BLaER1 treated with 17β-estradiol and CSF1 and Interleukin-3, amounts not matched to agents 10 nM and 100 nM (cell line): ENCODE data around the gene CCDC82.

Source experiments
- H3K27ac ChIP-seq, 11 experiments: shearing (Covaris generic); formaldehyde crosslinking; 2 replicates each; pipeline ENCODE4 v1.8.1; 2022
- H3K27me3 ChIP-seq, 11 experiments: shearing (Covaris generic); formaldehyde crosslinking; 2 replicates each; pipeline ENCODE4 v1.8.1; 2022
- H3K36me3 ChIP-seq, 11 experiments: shearing (Covaris generic); formaldehyde crosslinking; 2 replicates each; pipeline ENCODE4 v1.8.1; 2022
- H3K4me1 ChIP-seq, 10 experiments: shearing (Covaris generic); formaldehyde crosslinking; 2 replicates each; pipeline ENCODE4 v1.8.1; 2022
- H3K4me2 ChIP-seq, 11 experiments: shearing (Covaris generic); formaldehyde crosslinking; 2 replicates each; pipeline ENCODE4 v1.8.1; 2022
- H3K4me3 ChIP-seq, 10 experiments: shearing (Covaris generic); formaldehyde crosslinking; 2 replicates each; pipeline ENCODE4 v1.8.1; 2022
- H3K9ac ChIP-seq, 11 experiments: shearing (Covaris generic); formaldehyde crosslinking; 2 replicates each; pipeline ENCODE4 v1.8.1; 2022
- H3K9me3 ChIP-seq, 11 experiments: shearing (Covaris generic); formaldehyde crosslinking; replicated peaks in 1 of 11; 2 replicates each; pipeline ENCODE4 v1.8.1; 2022
- H4K20me1 ChIP-seq, 11 experiments: shearing (Covaris generic); formaldehyde crosslinking; 2 replicates each; pipeline ENCODE4 v1.8.1; 2022
- Cebpa-rat ChIP-seq, 11 experiments: shearing (Covaris generic); IDR thresholded peaks; 2 replicates each; pipeline ENCODE4 v1.8.1; 2022

CCDC82 gene

GRCh38 chr11:96306600-96306932, 83.1 kb downstream of the CCDC82 start:
- Histone ChIP-seq H3K4me1 (peaks cover 0 to 91% (median 4%) of the 10 kb centered on the region in 10 experiments; a peak in 10 of 20 replicates), H3K9me3 (no peaks in the 10 kb centered on the region), H3K27ac (no peak overlapping the region), H4K20me1 (peaks cover 0 to 100% (median 0%) of the 10 kb centered on the region in 11 experiments; a peak in 5 of 22 replicates), H3K4me3 (no peak overlapping the region), H3K27me3 (no peaks in the 10 kb centered on the region), H3K4me2 (peak overlapping the region in 3 of 11 experiments; percentile 27 to 50 (median 45); a peak in 1 of 22 replicates), H3K36me3 (peaks cover 0 to 27% (median 0%) of the 10 kb centered on the region in 11 experiments; a peak in 6 of 22 replicates), H3K9ac (no peak overlapping the region)
- TF ChIP-seq Cebpa-rat (IDR thresholded peaks at IDR 0.05), result no peak

DNA sequence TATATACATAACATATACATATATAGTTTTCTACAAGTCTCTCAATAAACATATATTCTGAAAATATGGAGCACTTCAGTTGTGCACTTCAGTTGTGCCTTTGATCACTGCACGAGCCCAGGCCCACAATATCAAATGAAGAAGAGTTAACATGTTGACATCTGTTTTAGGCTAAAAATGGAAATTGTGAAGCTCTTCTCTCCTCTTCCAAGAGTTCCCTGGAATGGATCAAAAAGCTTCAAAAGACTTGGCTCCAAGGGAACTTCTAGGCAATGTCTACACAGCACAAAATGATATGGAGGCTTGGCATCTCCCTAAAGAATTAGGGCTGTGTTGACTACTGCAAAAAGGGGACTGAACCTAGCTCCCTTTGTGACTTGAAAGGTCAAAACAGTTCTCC, 83.6 kb downstream of the CCDC82 start:
- no peak overlapping the region for H3K9ac ChIP-seq
- no peaks in the 10 kb centered on the region for H3K9me3 ChIP-seq
- H3K27ac ChIP-seq, result no peak overlapping the region
- peaks cover 0 to 26% (median 0%) of the 10 kb centered on the region in 11 experiments; a peak in 5 of 22 replicates for H3K36me3 ChIP-seq
- no peak overlapping the region for H3K4me2 ChIP-seq
- H3K27me3 ChIP-seq, result no peaks in the 10 kb centered on the region
- TF ChIP-seq Cebpa-rat (IDR thresholded peaks at IDR 0.05), result no peak
- no peak overlapping the region for H3K4me3 ChIP-seq
- peaks cover 0 to 91% (median 4%) of the 10 kb centered on the region in 10 experiments; a peak in 10 of 20 replicates for H3K4me1 ChIP-seq
- H4K20me1 ChIP-seq, result peaks cover 0 to 100% (median 0%) of the 10 kb centered on the region in 11 experiments; a peak in 5 of 22 replicates

DNA sequence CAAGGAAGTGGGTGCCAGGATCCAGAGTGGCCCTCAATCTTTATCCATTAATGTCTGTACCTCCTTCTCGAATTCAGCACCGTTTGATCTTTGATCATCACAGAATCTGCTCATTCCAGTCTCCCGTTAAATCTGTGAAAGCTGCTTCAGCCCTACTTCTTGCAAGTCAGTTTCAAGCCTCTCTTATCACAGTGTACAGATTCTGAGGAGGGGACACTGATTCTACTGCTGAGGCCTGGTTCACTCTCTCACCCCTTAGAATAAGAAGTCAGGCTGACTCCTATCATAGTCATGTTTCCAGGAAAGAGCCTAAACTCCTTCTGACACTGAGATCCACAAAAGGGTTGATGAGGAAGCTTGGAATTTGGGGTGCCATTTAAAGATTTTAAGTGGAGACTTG, 85.7 kb downstream of the CCDC82 start:
- Histone ChIP-seq H3K9me3 (no peaks in the 10 kb centered on the region), H3K27me3 (no peaks in the 10 kb centered on the region), H3K4me3 (no peak overlapping the region), H4K20me1 (peaks cover 0 to 100% (median 0%) of the 10 kb centered on the region in 11 experiments; a peak in 5 of 22 replicates), H3K9ac (no peak overlapping the region), H3K36me3 (peaks cover 0 to 19% (median 0%) of the 10 kb centered on the region in 11 experiments; a peak in 2 of 22 replicates), H3K4me1 (peaks cover 6 to 97% (median 13%) of the 10 kb centered on the region in 10 experiments), H3K4me2 (peak overlapping the region in 4 of 11 experiments; percentile 48 to 76 (median 71); a peak in 7 of 22 replicates), H3K27ac (peak overlapping the region in 4 of 11 experiments; percentile 3 to 51 (median 26); a peak in 2 of 22 replicates)
- no peak for TF ChIP-seq Cebpa-rat (IDR thresholded peaks at IDR 0.05)

GRCh38 chr11:96303064-96303463, 86.6 kb downstream of the CCDC82 start:
- Histone ChIP-seq H3K36me3 (peaks cover 0 to 24% (median 0%) of the 10 kb centered on the region in 11 experiments; a peak in 5 of 22 replicates), H4K20me1 (peaks cover 0 to 96% (median 0%) of the 10 kb centered on the region in 11 experiments; a peak in 5 of 22 replicates), H3K9me3 (no peaks in the 10 kb centered on the region), H3K4me1 (peaks cover 6 to 89% (median 13%) of the 10 kb centered on the region in 10 experiments), H3K4me2 (peak overlapping the region in 4 of 11 experiments; percentile 48 to 76 (median 71); a peak in 7 of 22 replicates), H3K4me3 (no peak overlapping the region), H3K9ac (no peak overlapping the region), H3K27me3 (no peaks in the 10 kb centered on the region), H3K27ac (peak overlapping the region in 2 of 11 experiments; percentile 3 to 51; a peak in 4 of 22 replicates)
- no peak for TF ChIP-seq Cebpa-rat (IDR thresholded peaks at IDR 0.05)
